K562 treated with DMSO at 1 percent for 4 hours (cell line): ENCODE data around the gene GRPR. TPM values are rescaled to one million over a fixed set of nuclear protein-coding genes. Genes with fewer than 3 reads are reported as not detected.

ENCODE experiments used
- total RNA-seq: library from RNA; unstranded; fragments of 300-600 nt; gene quantifications from 2 replicates; pipeline ENCODE4 v1.2.3, GENCODE V29; 2022; ENCODE audit not compliant: insufficient read depth

Gene GRPR
- not detected in 2 replicates for total RNA-seq

DNA sequence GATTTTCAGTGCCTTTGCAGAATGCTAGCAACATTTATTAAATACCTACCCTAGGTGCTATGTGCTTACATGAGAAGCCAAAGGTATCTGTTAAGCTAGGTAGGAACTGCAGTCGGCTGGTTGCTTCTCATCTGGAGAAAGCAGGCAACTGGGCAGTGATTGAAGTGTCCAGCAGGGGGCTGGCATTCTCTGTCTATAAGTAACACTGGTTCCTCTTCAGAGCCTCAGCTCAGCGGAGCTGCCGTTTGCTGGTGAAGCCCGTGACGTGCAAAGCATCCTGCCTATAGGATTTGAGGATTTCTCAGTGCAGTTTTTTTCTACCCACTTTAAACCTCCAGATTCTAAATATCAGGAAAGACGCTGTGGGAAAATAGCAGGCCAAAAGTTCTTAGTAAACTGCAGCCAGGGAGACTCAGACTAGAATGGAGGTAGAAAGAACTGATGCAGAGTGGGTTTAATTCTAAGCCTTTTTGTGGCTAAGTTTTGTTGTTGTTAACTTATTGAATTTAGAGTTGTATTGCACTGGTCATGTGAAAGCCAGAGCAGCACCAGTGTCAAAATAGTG is at the start of gene GRPR:
GRPR (plus strand) TSS at position 344 of the 565 bp plus-strand sequence. CDS start 389 bp downstream, outside the sequence.

DNA sequence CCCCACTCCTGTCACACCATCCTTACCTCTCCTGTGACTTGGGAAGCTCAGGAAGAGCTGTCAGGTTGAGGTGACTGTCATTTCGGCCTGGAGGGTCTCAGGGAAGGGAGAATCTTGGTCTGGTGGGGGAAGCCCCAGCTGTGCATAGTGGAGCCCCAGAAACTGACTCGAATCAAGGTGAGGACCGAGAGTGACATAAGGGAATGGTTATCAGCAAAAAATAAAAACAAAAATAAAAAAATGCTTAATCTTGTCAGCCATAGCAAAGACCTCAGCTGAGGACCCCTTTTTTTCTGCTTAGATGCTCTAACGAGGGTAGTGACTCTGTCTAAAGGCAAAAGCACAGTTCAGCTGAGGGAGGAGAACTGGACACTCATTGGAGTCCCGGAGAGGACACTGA is 43.8 kb downstream of the GRPR start, which contains the start of gene MAGEB17:
MAGEB17 (plus strand) TSS at position 301 of the 400 bp plus-strand sequence. CDS start 2,902 bp downstream, outside the sequence.

Other genes with a start within 250 kb of the GRPR start
- 3.0 and 3.2 TPM in 2 replicates for gene MAGEB17, start 43.9 kb downstream of the GRPR start, total RNA-seq